ENCODE results near the gene PRH2.

Gene PRH2

DNA sequence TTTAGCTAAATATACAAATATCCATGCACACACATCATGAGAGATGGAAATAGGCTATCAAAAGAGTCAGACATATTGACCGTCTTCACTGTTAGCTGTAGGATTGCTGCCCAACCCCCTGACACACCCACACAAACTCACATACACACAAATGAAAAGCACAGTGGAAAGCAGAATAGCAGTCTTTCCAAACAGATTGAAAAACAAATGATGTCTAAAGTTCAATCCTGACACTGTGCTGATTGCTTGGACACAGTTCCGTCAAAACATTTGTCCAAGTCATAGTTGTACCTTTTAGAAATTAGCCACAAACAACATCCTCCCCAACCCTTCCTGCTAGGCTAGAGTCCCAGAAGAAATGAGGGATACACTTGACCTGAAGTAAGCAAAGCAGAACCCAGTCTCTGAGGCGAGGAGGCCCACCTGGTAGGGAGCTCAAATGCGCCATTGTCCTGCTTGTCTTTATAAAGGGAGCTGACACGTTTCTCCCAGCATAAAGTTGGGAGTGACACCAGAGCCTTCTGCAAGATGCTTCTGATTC, at the start of gene PRH2:
Gene PRH2, plus strand, starts transcription at position 491 of the 541 bp plus-strand sequence. Its CDS starts 38 bp downstream, at position 529.
- TF ChIP-seq, protein P1, sequence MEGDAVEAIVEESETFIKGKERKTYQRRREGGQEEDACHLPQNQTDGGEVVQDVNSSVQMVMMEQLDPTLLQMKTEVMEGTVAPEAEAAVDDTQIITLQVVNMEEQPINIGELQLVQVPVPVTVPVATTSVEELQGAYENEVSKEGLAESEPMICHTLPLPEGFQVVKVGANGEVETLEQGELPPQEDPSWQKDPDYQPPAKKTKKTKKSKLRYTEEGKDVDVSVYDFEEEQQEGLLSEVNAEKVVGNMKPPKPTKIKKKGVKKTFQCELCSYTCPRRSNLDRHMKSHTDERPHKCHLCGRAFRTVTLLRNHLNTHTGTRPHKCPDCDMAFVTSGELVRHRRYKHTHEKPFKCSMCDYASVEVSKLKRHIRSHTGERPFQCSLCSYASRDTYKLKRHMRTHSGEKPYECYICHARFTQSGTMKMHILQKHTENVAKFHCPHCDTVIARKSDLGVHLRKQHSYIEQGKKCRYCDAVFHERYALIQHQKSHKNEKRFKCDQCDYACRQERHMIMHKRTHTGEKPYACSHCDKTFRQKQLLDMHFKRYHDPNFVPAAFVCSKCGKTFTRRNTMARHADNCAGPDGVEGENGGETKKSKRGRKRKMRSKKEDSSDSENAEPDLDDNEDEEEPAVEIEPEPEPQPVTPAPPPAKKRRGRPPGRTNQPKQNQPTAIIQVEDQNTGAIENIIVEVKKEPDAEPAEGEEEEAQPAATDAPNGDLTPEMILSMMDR (IDR thresholded peaks at IDR 0.05; ENCODE audit: insufficient read depth, missing control alignments) = no peak
- DNase-seq (ENCODE audit: insufficient read length, low spot score) (no peak), FAIRE-seq (no peak)

DNA sequence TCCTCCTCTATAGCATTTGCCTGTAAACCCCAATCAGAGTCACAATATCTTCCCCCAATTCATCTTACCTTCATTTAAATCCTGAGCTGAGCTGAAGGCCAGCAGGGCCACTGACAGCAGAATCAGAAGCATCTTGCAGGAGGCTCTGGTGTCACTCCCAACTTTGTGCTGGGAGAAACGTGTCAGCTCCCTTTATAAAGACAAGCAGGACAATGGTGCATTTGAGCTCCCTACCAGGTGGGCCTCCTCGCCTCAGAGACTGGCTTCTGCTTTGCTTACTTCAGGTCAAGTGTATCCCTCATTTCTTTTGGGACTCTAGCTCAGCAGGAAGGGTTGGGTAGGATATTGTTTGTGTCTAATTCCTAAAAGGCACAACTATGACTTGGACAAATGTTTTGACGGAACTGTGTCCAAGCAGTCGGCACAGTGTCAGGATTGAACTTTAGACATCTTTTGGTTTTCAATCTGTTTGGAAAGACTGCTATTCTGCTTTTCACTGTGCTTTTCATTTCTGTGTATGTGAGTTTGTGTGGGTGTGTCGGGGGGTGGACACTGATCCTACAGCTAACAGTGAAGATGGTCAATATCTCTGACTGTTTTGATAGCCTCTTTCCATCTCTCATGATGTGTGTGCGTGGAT, 44.8 kb upstream of the PRH2 start, which contains the start of gene PRH1:
Gene PRH1, minus strand, starts transcription at position 170 of the 640 bp plus-strand sequence. Its CDS starts 38 bp downstream, at position 132.
- TF ChIP-seq, protein P1 (IDR thresholded peaks at IDR 0.05; ENCODE audit: insufficient read depth, missing control alignments) = no peak
- FAIRE-seq = no peak

DNA sequence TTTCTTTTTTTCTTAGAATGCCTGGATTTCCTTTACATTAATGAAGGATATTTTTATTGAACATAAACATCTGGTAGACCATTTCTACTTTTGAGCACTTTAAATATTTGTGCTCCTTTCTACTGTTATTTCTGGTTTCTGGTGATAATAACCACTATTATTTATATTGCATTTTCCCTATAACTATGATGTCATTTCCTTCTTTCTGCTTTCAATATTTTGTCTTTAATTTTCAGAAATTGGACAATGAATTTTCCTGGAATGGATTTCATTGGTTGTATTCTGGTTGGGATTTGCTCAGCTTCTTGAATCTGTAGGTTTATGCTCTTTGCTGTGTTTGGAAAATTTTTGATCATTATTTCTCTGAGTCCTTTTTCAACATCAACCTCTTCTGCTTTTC, 39.8 kb upstream of the PRH2 start:
- FAIRE-seq = no peak
- DNase-seq (ENCODE audit: insufficient read length, low spot score) = no peak

More for the DNA sequence above, 44.8 kb upstream of the PRH2 start, which contains the start of gene PRH1:
- DNase-seq (ENCODE audit: insufficient read length, low spot score) = no peak

DNA sequence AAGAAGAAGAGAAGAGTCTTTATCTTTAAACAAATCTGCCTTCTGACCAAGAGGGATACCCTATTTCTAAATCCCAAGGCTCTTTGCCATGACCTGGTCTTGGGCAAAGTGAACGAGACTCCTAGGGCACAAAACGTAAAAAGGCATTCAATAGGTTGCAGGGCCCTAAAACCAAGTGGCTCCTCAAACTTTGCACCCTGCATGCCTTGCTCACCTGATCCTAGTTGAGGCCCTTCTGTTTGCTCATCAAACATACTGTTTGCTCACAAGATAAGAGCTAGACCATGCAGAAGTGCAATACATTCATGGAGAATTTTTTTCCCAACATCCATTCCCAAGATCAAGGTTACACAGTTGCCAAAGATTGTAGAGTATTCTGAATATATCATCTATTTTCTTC, 37.1 kb upstream of the PRH2 start:
- TF ChIP-seq, protein P1 (IDR thresholded peaks at IDR 0.05; ENCODE audit: insufficient read depth, missing control alignments) = no peak
- FAIRE-seq (no peak), DNase-seq (ENCODE audit: insufficient read length, low spot score) (no peak)

More for the DNA sequence above, 39.8 kb upstream of the PRH2 start:
- TF ChIP-seq, protein P1 (IDR thresholded peaks at IDR 0.05; ENCODE audit: insufficient read depth, missing control alignments) = no peak

DNA sequence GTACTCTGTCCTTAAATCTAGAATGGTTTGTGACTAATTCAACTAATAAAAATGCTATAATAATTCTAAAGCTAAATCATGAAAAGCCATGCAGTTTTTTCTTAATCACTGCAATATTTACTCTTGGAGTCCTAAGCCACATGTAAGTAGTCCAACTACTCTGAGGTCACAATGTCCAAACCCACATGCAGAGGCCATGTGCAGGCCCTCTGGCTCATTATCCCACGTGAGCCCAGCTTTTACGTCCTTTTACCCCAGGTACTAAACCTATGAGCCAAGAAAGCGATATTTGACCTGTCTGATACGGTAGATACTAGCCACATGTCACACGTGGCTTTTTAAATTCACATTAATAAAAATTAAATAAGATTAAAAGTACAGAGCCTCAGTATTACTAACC, 32.2 kb upstream of the PRH2 start:
- TF ChIP-seq, protein P1 (IDR thresholded peaks at IDR 0.05; ENCODE audit: insufficient read depth, missing control alignments) = no peak
- no peak for FAIRE-seq
- DNase-seq (ENCODE audit: insufficient read length, low spot score) = no peak

DNA sequence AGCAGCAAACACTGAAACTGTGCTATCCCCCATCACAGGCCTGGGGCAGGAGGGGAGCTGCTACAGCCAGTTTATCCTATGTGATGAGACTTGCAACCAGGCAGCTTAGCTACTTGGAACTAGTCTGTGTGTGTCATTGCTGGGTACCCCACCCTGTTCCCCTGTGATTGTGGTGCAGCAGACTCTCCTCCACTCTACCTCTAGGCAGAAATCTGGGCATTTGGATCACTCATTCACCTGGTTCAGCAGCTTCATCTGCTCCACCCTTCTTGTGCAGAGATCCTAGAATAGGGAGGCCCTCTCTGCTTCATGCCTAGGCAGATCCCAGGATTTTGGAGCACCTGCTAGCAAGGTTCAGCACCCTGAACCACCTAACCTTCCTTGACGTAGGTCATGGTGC, 28.5 kb upstream of the PRH2 start:
- no peak for DNase-seq (ENCODE audit: insufficient read length, low spot score)
- FAIRE-seq = no peak
- TF ChIP-seq, protein P1 (IDR thresholded peaks at IDR 0.05; ENCODE audit: insufficient read depth, missing control alignments) = no peak

DNA sequence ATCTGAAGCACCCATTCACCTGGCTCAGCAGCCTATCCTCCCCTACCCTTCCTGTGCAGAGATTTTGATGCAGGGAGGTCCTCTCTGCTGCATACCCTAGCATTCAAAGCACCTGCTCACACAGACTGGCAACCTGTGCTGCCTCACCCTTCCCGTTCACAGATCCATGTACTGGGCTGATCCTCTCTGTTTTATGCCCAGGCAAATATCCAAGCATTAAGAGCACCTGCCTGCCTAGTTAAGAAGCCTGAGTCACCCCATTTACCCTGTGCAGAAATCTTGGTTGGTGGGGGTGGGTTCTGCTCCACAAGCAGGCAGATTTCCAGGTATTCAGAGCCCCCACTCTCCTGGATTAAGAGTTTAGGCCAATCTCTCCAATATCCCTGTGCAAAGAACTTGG, 28.1 kb upstream of the PRH2 start:
- TF ChIP-seq, protein P1 (IDR thresholded peaks at IDR 0.05; ENCODE audit: insufficient read depth, missing control alignments) = no peak
- no peak for DNase-seq (ENCODE audit: insufficient read length, low spot score)
- no peak for FAIRE-seq

Measured in D721Med (cell line).